ENCODE data around the gene SLC18B1.

The SLC18B1 gene

GRCh38 chr6:132797951-132798868, at the start of gene SLC18B1:
TSS of gene SLC18B1 (minus strand) at chr6:132798637. CDS start at chr6:132798456, 181 bp downstream.
- H3K9ac ChIP-seq, result peak within 1 kb of the TSS in 10 of 11 experiments; percentile 77 to 88 (median 85); a peak in 21 of 22 replicates
- peak within 1 kb of the TSS in 10 of 11 experiments; percentile 64 to 90 (median 80); a peak in 21 of 22 replicates for H3K27ac ChIP-seq
- no peak for TF ChIP-seq Cebpa-rat (IDR thresholded peaks at IDR 0.05)
- H3K9me3 ChIP-seq (replicated peaks in 1 of 11), result peaks cover 0 to 9% (median 6%) of the 10 kb centered on the region in 11 experiments; a peak in 7 of 22 replicates
- no peaks in the 10 kb centered on the region for H4K20me1 ChIP-seq
- peaks cover 0 to 40% (median 3%) of the 10 kb centered on the region in 10 experiments; a peak in 8 of 20 replicates for H3K4me1 ChIP-seq
- H3K4me3 ChIP-seq, result peak within 1 kb of the TSS in 9 of 10 experiments; percentile 74 to 89 (median 78)
- peaks cover 0 to 28% (median 6%) of the 10 kb centered on the region in 11 experiments; a peak in 11 of 22 replicates for H3K36me3 ChIP-seq
- no peaks in the 10 kb centered on the region for H3K27me3 ChIP-seq
- H3K4me2 ChIP-seq, result peak within 1 kb of the TSS in 2 of 11 experiments; percentile 79 to 83; a peak in 9 of 22 replicates

DNA sequence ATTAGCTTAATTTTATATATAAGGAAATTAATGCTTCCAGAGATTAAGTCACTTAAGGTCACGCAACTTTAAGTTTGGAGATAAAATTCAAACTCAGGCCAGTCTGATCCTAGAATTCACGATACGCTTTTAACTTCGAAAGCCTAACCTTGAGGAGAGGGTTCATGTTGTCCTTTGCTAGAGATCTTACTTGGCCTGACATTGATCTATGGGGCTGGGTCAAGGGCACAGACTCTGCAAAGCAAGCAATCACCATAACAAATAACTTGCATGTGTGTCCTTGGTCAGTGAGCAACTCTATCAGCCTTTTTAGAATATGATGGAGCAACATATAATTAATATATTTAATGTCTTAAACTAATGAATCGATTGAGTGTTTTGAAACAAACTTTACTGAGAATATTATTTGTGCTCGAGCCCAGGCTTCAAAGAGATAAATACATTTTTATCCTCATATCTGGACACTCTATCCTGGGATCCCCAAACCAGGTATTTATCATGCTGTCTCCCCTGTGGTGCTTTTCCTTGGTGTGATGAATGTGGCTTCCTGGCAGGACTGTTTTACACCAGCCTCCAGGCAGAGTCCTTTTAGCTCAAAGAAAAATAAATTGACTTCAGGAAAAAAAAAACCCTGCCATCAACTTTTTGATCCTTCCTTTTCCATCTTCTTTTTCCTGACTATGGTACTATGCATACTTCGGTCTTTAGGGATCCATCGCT, 45.0 kb upstream of the SLC18B1 start:
- no peaks in the 10 kb centered on the region for H3K4me1 ChIP-seq
- H3K36me3 ChIP-seq, result no peaks in the 10 kb centered on the region
- H3K4me3 ChIP-seq, result no peak overlapping the region
- H3K9me3 ChIP-seq (replicated peaks in 1 of 11), result no peaks in the 10 kb centered on the region
- TF ChIP-seq Cebpa-rat (IDR thresholded peaks at IDR 0.05), result no peak
- H3K9ac ChIP-seq, result no peak overlapping the region
- H3K27me3 ChIP-seq, result no peaks in the 10 kb centered on the region
- no peak overlapping the region for H3K27ac ChIP-seq
- no peaks in the 10 kb centered on the region for H4K20me1 ChIP-seq
- H3K4me2 ChIP-seq, result no peak overlapping the region

DNA sequence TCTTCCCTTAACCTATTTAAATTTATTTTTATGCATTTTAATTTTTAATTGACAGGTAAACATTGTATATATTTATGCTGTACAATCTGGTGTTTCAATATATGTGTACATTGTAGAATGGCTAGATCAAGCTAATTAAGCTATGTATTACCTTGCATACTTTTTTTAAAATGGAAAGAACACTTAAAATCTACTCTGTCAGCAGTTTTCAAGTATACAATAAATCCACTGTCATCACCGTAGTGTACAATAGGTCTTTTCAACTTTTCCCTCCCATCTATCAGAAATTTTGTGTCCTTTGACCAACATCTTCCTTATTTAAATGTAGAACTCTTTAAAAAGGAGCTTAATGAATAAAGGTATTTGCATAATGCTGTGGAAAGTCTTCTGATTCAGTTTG, 43.5 kb upstream of the SLC18B1 start:
- Histone ChIP-seq H3K27ac (no peak overlapping the region), H3K36me3 (no peaks in the 10 kb centered on the region), H3K4me3 (no peak overlapping the region), H3K27me3 (no peaks in the 10 kb centered on the region), H4K20me1 (no peaks in the 10 kb centered on the region), H3K9ac (no peak overlapping the region), H3K9me3 (replicated peaks in 1 of 11) (peaks cover 0 to 9% (median 3%) of the 10 kb centered on the region in 11 experiments; a peak in 9 of 22 replicates), H3K4me2 (no peak overlapping the region), H3K4me1 (no peaks in the 10 kb centered on the region)
- no peak for TF ChIP-seq Cebpa-rat (IDR thresholded peaks at IDR 0.05)

DNA sequence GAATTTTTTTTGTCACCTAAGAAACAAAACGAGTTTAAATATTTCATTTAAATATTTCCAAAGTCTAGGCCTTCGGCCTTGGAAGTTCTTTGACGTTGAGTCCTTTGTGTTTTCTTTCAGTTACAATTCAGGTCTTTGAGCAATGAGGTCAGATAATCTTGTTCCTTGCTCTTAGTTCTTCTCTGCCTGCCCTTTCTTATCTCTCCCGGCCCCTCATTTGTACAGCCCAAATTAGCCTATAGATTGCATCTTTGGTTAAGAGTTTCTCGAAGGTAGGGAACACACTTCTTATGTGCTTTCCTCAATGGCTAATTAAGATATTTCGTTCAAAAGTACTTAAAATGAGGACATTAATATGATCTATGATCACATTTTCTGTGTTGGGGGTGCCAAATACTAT, 34.5 kb upstream of the SLC18B1 start:
- Histone ChIP-seq H3K4me1 (no peaks in the 10 kb centered on the region), H3K9me3 (replicated peaks in 1 of 11) (peaks cover 0 to 12% (median 8%) of the 10 kb centered on the region in 11 experiments; a peak in 10 of 22 replicates), H3K27ac (no peak overlapping the region), H3K27me3 (no peaks in the 10 kb centered on the region), H3K4me3 (no peak overlapping the region), H4K20me1 (no peaks in the 10 kb centered on the region), H3K4me2 (no peak overlapping the region), H3K36me3 (no peaks in the 10 kb centered on the region), H3K9ac (no peak overlapping the region)
- TF ChIP-seq Cebpa-rat (IDR thresholded peaks at IDR 0.05), result no peak

DNA sequence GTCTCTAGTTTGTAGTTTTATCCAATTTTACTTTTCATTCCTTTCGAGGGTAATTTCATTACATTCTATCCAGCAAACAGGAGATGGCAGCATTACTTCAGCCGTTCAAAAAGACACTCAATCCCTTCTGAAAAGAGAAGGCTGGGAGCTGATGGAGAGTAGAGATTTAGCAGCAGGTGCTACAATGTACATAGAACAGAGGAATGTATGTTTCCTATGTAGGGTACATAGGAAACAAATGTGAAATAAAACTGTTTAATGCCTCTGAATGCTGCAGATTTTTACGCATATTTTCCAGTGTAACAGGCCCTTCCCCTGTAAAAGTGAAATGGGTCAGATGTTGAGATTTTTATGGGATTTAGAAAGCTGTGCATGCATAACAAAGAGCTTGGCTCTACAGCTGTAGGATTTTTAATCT, 31.9 kb upstream of the SLC18B1 start:
- no peak overlapping the region for H3K9ac ChIP-seq
- no peaks in the 10 kb centered on the region for H3K4me1 ChIP-seq
- H4K20me1 ChIP-seq, result no peaks in the 10 kb centered on the region
- no peak overlapping the region for H3K4me2 ChIP-seq
- H3K9me3 ChIP-seq (replicated peaks in 1 of 11), result no peaks in the 10 kb centered on the region; a peak in 1 of 22 replicates
- no peak for TF ChIP-seq Cebpa-rat (IDR thresholded peaks at IDR 0.05)
- H3K36me3 ChIP-seq, result no peaks in the 10 kb centered on the region
- H3K4me3 ChIP-seq, result no peak overlapping the region
- no peak overlapping the region for H3K27ac ChIP-seq
- no peaks in the 10 kb centered on the region for H3K27me3 ChIP-seq

GRCh38 chr6:132820629-132821381, 22.4 kb upstream of the SLC18B1 start:
- Histone ChIP-seq H3K9ac (peak overlapping the region in 3 of 11 experiments; percentile 1 to 17 (median 3); a peak in 1 of 22 replicates), H3K4me1 (peaks cover 22 to 58% (median 28%) of the 10 kb centered on the region in 10 experiments), H3K27me3 (no peaks in the 10 kb centered on the region), H3K4me2 (no peak overlapping the region), H3K36me3 (peaks cover 39 to 47% (median 41%) of the 10 kb centered on the region in 11 experiments), H3K4me3 (no peak overlapping the region), H3K9me3 (replicated peaks in 1 of 11) (no peaks in the 10 kb centered on the region), H4K20me1 (peaks cover 39 to 63% (median 58%) of the 10 kb centered on the region in 11 experiments), H3K27ac (peak overlapping the region in 7 of 11 experiments; percentile 1 to 34 (median 5); a peak in 6 of 22 replicates)
- no peak for TF ChIP-seq Cebpa-rat (IDR thresholded peaks at IDR 0.05)

GRCh38 chr6:132819405-132820161, 21.1 kb upstream of the SLC18B1 start:
- peaks cover 51 to 75% (median 70%) of the 10 kb centered on the region in 11 experiments for H4K20me1 ChIP-seq
- H3K4me1 ChIP-seq, result peaks cover 24 to 59% (median 29%) of the 10 kb centered on the region in 10 experiments
- H3K9ac ChIP-seq, result peak overlapping the region in 1 of 11 experiments; percentile 42; a peak in 1 of 22 replicates
- no peak for TF ChIP-seq Cebpa-rat (IDR thresholded peaks at IDR 0.05)
- H3K27me3 ChIP-seq, result no peaks in the 10 kb centered on the region
- no peak overlapping the region for H3K4me2 ChIP-seq
- H3K36me3 ChIP-seq, result peaks cover 48 to 56% (median 52%) of the 10 kb centered on the region in 11 experiments
- H3K27ac ChIP-seq, result peak overlapping the region in 2 of 11 experiments; percentile 16 to 28; a peak in 1 of 22 replicates
- no peaks in the 10 kb centered on the region for H3K9me3 ChIP-seq (replicated peaks in 1 of 11)
- no peak overlapping the region for H3K4me3 ChIP-seq

Data from BLaER1 treated with 17β-estradiol and CSF1 and Interleukin-3, amounts not matched to agents 10 nM and 100 nM (cell line).